ENCODE results near the gene CWH43.
"Not testable (repeated sequence)": the region's sequence is repeated elsewhere in the genome, so short reads cannot be mapped to it uniquely, and the experiment has no call there.

DNA sequence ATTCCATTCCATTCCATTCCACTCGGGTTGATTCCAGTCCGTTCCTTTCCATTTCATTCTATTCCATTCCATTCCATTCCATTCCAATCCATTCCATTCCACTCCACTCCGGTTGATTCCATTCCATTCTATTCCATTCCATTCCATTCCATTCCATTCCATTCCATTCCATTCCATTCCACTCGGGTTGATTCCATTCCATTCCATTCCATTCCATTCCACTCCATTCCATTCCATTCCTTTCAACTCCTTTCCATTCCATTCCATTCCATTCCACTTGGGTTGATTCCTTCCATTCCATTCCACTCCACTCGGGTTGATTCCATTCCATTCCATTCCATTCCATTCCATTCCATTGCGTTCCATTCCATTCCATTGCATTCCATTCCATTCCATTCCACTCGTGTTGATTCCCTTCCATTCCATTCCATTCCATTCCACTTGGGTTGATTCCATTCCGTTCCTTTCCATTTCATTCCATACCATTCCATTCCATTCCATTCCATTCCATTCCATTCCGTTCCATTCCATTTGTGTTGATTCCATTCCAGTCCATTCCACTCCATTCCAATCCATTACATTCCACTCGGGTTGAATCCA is 123.6 kb downstream of the CWH43 start:
- TF ChIP-seq, protein P1, sequence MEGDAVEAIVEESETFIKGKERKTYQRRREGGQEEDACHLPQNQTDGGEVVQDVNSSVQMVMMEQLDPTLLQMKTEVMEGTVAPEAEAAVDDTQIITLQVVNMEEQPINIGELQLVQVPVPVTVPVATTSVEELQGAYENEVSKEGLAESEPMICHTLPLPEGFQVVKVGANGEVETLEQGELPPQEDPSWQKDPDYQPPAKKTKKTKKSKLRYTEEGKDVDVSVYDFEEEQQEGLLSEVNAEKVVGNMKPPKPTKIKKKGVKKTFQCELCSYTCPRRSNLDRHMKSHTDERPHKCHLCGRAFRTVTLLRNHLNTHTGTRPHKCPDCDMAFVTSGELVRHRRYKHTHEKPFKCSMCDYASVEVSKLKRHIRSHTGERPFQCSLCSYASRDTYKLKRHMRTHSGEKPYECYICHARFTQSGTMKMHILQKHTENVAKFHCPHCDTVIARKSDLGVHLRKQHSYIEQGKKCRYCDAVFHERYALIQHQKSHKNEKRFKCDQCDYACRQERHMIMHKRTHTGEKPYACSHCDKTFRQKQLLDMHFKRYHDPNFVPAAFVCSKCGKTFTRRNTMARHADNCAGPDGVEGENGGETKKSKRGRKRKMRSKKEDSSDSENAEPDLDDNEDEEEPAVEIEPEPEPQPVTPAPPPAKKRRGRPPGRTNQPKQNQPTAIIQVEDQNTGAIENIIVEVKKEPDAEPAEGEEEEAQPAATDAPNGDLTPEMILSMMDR (IDR thresholded peaks at IDR 0.05) = not testable (repeated sequence)
- TF ChIP-seq POLR2A (IDR thresholded peaks at IDR 0.05) = not testable (repeated sequence)
